ENCODE results near the gene SCNN1G. TPM values are rescaled to one million over a fixed set of nuclear protein-coding genes. Genes with fewer than 3 reads are reported as not detected.

The SCNN1G gene
- total and polyA plus RNA-seq, 2 of the 13 experiments (the other 11 are each of a cell fraction or from before 2014, with no cell fraction given), result not detected

DNA sequence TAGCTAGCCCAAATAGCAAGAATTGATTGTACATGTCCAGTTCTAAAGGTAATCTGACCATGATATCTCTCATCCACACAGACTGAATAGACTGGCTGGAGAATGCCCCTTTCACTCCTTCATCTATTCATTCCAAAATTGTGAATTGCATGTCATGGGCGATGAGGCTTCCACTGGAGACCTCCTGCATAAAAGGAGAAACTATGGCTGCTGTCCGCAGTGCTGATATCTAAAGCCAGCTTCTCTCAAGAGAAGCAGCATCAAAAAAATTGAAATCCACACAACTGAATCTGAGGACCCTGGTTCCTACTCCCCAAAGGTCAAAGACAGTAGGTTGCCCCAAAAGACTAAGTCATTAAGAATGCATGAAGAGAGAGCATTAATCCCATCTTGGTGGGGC lies 7.9 kb upstream of the SCNN1G start (continued):
- no peak for TF ChIP-seq PRMT3 (CRISPR knock-in tag; IDR thresholded peaks at IDR 0.05; ENCODE audit: borderline replicate concordance, low read depth)
- TF ChIP-seq SNAPC2 (CRISPR knock-in tag; IDR thresholded peaks at IDR 0.05), result no peak
- TF ChIP-seq ZNF7 (CRISPR knock-in tag; IDR thresholded peaks at IDR 0.05), result 0 out of 2 replicates have a peak, but pooled peaks have one; percentile 13
- TF ChIP-seq BCL6 (CRISPR knock-in tag; IDR thresholded peaks at IDR 0.05), result 0 out of 2 replicates have a peak, but pooled peaks have one; percentile 17
- no peak for TF ChIP-seq PRPF4 (IDR thresholded peaks at IDR 0.05; ENCODE audit: low read depth, low read length, poor library complexity, severe bottlenecking)
- TF ChIP-seq, protein P1, sequence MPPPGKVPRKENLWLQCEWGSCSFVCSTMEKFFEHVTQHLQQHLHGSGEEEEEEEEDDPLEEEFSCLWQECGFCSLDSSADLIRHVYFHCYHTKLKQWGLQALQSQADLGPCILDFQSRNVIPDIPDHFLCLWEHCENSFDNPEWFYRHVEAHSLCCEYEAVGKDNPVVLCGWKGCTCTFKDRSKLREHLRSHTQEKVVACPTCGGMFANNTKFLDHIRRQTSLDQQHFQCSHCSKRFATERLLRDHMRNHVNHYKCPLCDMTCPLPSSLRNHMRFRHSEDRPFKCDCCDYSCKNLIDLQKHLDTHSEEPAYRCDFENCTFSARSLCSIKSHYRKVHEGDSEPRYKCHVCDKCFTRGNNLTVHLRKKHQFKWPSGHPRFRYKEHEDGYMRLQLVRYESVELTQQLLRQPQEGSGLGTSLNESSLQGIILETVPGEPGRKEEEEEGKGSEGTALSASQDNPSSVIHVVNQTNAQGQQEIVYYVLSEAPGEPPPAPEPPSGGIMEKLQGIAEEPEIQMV (CRISPR knock-in tag; IDR thresholded peaks at IDR 0.05; ENCODE audit: low read depth), result no peak
- peak; percentile 64; the same call in 1 of the 2 replicates for TF ChIP-seq ZBTB1 (CRISPR knock-in tag; IDR thresholded peaks at IDR 0.05; ENCODE audit: borderline replicate concordance)
- no peak for TF ChIP-seq PPARG (CRISPR knock-in tag; conservative IDR thresholded peaks at IDR 0.05)
- no peak for TF ChIP-seq HNF4A (CRISPR knock-in tag; IDR thresholded peaks at IDR 0.05)
- TF ChIP-seq, protein P2, sequence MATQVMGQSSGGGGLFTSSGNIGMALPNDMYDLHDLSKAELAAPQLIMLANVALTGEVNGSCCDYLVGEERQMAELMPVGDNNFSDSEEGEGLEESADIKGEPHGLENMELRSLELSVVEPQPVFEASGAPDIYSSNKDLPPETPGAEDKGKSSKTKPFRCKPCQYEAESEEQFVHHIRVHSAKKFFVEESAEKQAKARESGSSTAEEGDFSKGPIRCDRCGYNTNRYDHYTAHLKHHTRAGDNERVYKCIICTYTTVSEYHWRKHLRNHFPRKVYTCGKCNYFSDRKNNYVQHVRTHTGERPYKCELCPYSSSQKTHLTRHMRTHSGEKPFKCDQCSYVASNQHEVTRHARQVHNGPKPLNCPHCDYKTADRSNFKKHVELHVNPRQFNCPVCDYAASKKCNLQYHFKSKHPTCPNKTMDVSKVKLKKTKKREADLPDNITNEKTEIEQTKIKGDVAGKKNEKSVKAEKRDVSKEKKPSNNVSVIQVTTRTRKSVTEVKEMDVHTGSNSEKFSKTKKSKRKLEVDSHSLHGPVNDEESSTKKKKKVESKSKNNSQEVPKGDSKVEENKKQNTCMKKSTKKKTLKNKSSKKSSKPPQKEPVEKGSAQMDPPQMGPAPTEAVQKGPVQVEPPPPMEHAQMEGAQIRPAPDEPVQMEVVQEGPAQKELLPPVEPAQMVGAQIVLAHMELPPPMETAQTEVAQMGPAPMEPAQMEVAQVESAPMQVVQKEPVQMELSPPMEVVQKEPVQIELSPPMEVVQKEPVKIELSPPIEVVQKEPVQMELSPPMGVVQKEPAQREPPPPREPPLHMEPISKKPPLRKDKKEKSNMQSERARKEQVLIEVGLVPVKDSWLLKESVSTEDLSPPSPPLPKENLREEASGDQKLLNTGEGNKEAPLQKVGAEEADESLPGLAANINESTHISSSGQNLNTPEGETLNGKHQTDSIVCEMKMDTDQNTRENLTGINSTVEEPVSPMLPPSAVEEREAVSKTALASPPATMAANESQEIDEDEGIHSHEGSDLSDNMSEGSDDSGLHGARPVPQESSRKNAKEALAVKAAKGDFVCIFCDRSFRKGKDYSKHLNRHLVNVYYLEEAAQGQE (IDR thresholded peaks at IDR 0.05; ENCODE audit: borderline replicate concordance in 1 of 2, low read depth in 1 of 2, low read length in 2 of 2), result peak; percentile 71 to 98
- TF ChIP-seq, protein P3, sequence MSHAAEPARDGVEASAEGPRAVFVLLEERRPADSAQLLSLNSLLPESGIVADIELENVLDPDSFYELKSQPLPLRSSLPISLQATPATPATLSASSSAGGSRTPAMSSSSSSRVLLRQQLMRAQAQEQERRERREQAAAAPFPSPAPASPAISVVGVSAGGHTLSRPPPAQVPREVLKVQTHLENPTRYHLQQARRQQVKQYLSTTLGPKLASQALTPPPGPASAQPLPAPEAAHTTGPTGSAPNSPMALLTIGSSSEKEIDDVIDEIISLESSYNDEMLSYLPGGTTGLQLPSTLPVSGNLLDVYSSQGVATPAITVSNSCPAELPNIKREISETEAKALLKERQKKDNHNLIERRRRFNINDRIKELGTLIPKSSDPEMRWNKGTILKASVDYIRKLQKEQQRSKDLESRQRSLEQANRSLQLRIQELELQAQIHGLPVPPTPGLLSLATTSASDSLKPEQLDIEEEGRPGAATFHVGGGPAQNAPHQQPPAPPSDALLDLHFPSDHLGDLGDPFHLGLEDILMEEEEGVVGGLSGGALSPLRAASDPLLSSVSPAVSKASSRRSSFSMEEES (CRISPR knock-in tag; IDR thresholded peaks at IDR 0.05), result 0 out of 2 replicates have a peak, but pooled peaks have one; percentile 23
- 0 out of 2 replicates have a peak, but pooled peaks have one; percentile 15 for TF ChIP-seq RARA (CRISPR knock-in tag; IDR thresholded peaks at IDR 0.05)
- TF ChIP-seq, protein P4, sequence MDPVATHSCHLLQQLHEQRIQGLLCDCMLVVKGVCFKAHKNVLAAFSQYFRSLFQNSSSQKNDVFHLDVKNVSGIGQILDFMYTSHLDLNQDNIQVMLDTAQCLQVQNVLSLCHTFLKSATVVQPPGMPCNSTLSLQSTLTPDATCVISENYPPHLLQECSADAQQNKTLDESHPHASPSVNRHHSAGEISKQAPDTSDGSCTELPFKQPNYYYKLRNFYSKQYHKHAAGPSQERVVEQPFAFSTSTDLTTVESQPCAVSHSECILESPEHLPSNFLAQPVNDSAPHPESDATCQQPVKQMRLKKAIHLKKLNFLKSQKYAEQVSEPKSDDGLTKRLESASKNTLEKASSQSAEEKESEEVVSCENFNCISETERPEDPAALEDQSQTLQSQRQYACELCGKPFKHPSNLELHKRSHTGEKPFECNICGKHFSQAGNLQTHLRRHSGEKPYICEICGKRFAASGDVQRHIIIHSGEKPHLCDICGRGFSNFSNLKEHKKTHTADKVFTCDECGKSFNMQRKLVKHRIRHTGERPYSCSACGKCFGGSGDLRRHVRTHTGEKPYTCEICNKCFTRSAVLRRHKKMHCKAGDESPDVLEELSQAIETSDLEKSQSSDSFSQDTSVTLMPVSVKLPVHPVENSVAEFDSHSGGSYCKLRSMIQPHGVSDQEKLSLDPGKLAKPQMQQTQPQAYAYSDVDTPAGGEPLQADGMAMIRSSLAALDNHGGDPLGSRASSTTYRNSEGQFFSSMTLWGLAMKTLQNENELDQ (CRISPR knock-in tag; IDR thresholded peaks at IDR 0.05; ENCODE audit: borderline replicate concordance), result 0 out of 2 replicates have a peak, but pooled peaks have one; percentile 66
- TF ChIP-seq, protein P5, sequence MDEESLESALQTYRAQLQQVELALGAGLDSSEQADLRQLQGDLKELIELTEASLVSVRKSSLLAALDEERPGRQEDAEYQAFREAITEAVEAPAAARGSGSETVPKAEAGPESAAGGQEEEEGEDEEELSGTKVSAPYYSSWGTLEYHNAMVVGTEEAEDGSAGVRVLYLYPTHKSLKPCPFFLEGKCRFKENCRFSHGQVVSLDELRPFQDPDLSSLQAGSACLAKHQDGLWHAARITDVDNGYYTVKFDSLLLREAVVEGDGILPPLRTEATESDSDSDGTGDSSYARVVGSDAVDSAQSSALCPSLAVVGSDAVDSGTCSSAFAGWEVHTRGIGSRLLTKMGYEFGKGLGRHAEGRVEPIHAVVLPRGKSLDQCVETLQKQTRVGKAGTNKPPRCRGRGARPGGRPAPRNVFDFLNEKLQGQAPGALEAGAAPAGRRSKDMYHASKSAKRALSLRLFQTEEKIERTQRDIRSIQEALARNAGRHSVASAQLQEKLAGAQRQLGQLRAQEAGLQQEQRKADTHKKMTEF (CRISPR knock-in tag; IDR thresholded peaks at IDR 0.05), result 0 out of 2 replicates have a peak, but pooled peaks have one; percentile 27
- peak; percentile 97 for TF ChIP-seq MIER2 (CRISPR knock-in tag; IDR thresholded peaks at IDR 0.05)
- TF ChIP-seq ZBTB7B (CRISPR knock-in tag; IDR thresholded peaks at IDR 0.05), result no peak
- TF ChIP-seq, protein P6, sequence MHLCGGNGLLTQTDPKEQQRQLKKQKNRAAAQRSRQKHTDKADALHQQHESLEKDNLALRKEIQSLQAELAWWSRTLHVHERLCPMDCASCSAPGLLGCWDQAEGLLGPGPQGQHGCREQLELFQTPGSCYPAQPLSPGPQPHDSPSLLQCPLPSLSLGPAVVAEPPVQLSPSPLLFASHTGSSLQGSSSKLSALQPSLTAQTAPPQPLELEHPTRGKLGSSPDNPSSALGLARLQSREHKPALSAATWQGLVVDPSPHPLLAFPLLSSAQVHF (CRISPR knock-in tag; IDR thresholded peaks at IDR 0.05), result 0 out of 2 replicates have a peak, but pooled peaks have one; percentile 42
- 0 out of 2 replicates have a peak, but pooled peaks have one; percentile 53 for TF ChIP-seq NKX3-1 (CRISPR knock-in tag; IDR thresholded peaks at IDR 0.05)
- 0 out of 2 replicates have a peak, but pooled peaks have one; percentile 27 for TF ChIP-seq NCOA2 (CRISPR knock-in tag; IDR thresholded peaks at IDR 0.05)

Data from HepG2 (cell line).